Activated T-helper 1 cell treated with Interleukin-2 at 50 U/mL for 16 hours (primary cell): ENCODE data around the gene ANKS3.

Source experiments
- DNase-seq: peaks from one replicate; pipeline ENCODE4 v3.0.0-alpha.2; 2020; ENCODE audit warnings: low read depth

Gene ANKS3

DNA sequence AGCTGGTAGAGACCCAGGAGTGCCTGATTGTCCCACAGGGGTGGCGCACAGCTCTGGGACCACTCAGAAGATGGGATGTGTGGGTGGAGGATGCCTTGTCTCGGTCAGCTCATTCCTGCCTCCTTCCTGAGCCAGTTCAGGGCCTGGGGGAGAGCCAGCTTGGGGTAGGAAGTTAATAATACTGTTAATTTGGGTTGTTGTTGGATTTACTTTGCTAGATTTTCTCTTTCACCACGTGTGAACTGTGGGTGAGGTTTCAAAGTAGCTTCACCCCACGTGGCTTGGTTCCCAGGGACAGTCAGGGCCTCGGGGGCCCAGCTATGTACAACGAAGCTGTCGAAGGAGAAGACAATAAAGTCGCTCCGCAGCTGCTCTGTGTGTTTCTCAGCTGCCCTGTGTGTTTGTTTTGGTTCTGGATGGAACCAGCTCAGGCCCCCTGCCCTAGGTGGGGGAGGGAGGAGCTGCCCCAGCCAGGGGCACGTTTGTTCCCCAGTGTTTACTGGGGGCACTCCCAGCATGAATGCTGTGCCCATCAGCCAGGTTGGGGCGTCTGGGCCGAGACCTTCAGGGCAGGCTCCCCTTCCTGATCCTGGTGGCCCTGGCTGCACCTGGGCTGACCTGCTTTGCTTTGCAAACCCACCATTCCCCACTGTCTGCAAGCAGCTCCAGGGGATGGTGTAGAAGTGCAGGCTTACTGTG lies 38.4 kb downstream of the ANKS3 start:
- no peak for DNase-seq

GRCh38 chr16:4694642-4695451 lies 39.2 kb downstream of the ANKS3 start:
- DNase-seq: no peak

DNA sequence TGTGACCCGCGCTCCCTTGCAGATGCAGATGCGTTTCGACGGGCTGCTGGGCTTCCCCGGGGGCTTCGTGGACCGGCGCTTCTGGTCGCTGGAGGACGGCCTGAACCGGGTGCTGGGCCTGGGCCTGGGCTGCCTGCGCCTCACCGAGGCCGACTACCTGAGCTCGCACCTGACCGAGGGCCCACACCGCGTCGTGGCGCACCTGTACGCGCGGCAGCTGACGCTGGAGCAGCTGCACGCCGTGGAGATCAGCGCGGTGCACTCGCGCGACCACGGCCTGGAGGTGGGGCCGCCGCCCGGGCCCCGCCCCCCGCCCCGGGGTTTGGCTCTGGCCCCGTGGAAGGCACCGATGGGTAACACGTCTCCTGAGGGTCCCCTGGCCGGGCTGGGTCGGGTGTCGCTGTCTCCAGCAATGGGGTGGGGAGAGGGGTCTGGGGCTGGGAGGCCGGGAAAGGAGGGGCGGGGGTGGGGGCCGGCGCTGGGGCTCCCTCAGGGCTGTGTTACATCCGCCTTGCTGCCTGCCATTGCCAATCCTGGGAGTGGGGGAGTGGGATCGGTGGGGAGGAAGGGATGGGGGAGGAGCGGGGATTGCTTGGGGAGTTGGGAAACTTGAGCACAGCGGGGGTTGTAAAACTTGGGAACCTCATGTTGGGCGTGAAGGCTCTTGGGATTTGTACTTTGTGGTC lies 40.0 kb downstream of the ANKS3 start:
- DNase-seq: peak; percentile 40

DNA sequence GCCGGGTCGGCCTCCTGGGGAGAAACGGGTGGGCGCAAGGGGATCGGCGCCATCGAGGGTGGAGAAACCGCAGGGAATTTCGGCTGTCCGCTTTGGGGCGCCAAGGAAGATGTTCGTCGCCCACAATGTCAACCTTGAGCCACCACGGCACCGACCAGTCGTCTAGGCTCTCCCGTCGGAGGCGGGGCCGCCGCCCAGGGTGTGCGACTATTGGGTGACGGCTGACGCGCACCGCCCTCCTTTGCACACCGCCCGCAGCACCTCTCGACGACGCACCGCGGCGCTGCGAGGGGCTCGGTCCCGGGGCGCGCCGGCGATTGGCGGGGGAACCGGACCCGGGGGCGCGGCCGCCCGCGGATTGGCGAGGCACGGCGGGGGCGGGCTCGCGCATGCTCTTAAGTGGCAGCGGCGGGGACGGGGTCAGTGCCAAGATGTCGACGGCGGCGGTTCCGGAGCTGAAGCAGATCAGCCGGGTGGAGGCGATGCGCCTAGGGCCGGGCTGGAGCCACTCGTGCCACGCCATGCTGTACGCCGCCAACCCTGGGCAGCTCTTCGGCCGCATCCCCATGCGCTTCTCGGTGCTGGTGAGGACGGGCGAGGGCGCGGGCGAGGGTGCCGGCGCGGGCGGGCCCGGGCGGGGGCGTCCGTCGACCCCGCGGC lies 40.6 kb downstream of the ANKS3 start, which contains the start of gene NUDT16L1:
Gene NUDT16L1, plus strand, starts transcription at position 267 of the 660 bp plus-strand sequence. Its CDS starts 165 bp downstream, at position 432.
- peak; percentile 99 for DNase-seq

DNA sequence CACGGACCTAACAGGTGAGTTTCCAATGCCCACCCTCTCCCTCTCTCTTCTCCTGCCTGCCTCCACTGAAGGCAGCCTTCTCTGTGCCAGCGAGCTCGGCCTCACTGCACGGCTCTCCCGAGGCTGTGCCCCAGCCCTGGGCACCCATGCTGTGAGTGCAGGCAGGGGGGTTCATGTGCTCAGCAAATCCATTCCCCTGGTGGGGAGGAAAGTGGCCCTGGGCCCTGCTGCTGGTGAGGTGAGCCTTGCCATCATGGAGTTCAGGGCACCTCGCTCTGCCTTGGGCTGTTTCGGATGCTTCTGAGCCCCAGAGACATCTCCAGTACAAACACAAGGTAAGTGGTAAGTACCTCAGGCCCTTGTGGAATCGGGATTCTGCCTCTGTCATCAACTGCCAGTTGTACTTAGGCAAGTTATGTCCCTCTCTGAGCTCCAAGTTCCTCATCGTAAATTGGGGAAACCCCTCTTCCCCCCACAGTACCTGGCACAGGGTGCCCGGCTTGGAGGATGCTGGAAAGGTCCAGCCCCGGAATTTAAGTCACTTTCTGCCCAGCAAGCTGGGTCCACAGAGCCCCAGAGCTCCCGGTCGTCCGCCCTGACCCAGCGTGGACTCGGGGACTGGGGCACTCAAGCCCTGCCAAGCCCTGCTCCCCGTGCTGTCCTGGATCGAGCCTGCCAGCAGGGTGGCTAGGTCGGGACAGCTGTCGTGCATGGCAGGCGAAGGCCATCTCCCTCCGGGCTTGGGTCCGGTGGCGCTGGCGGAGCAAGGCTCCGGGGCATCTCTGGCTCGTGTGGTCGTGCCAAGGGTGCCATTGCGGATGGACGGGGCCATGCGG lies 41.4 kb downstream of the ANKS3 start:
- DNase-seq: no peak

DNA sequence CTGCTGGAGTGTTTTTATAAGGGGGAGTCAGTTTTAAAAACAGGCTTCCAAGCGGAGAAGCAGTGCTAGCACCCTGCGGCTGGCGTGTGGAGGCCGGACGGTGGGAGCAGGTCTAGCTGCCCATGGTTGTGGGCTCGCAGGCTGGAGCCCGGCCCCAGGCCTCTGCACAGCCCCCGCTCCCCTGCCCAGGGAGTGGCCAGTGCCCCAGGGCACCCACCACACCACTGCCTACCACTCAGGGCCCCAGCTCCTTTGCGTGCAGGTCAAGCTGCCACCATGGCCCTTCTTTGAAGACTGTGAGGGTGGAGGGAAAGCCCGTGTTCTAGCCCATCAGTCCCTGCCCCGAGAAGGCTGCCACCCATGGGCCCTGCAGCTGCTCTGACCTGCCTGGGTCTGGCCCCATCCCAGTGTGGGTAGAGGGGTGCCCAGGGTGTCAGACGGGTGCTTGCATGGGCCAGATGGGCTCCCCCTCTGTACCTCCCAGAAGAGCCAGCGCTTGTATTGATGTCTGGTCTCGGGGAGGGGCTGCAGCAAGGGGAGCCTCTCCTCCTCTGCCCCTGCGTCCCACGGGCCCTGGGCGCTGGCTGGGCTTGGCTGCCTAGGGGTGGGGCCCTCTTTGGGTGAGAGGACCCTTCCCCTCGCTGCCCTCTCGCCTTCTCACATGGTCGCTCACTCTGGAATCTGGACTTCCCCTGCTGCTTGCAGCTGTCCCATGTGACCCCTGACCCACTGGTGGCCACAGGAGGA lies 42.2 kb downstream of the ANKS3 start:
- no peak for DNase-seq

GRCh38 chr16:4690946-4691665 lies 43.0 kb downstream of the ANKS3 start:
- no peak for DNase-seq

- DNase-seq: no peak
These were observed 44.0 kb downstream of the ANKS3 start for GRCh38 chr16:4689864-4690704.

GRCh38 chr16:4689091-4689671 lies 44.9 kb downstream of the ANKS3 start:
- DNase-seq: no peak

GRCh38 chr16:4688674-4689045 lies 45.4 kb downstream of the ANKS3 start:
- no peak for DNase-seq

GRCh38 chr16:4687946-4688673 lies 46.0 kb downstream of the ANKS3 start:
- DNase-seq: no peak

- no peak for DNase-seq
These were observed 46.7 kb downstream of the ANKS3 start for GRCh38 chr16:4687416-4687815.

GRCh38 chr16:4686497-4687210 lies 47.4 kb downstream of the ANKS3 start:
- DNase-seq: no peak

- no peak for DNase-seq
These were observed 48.1 kb downstream of the ANKS3 start for GRCh38 chr16:4685776-4686496.

GRCh38 chr16:4685292-4685691 lies 48.8 kb downstream of the ANKS3 start:
- no peak for DNase-seq

- DNase-seq: no peak
These were observed 49.3 kb downstream of the ANKS3 start for GRCh38 chr16:4684763-4685162.
